Stimulated activated naive CD4-positive, alpha-beta T cell (primary cell): ENCODE results near the gene MAPK8IP1.
"Not testable (repeated sequence)": the region's sequence is repeated elsewhere in the genome, so short reads cannot be mapped to it uniquely, and the experiment has no call there.

Experiments
- DNase-seq, 6 experiments: peaks; one replicate each; lab custom pipeline; 2025; lab: John Stamatoyannopoulos, UW

The MAPK8IP1 gene

DNA sequence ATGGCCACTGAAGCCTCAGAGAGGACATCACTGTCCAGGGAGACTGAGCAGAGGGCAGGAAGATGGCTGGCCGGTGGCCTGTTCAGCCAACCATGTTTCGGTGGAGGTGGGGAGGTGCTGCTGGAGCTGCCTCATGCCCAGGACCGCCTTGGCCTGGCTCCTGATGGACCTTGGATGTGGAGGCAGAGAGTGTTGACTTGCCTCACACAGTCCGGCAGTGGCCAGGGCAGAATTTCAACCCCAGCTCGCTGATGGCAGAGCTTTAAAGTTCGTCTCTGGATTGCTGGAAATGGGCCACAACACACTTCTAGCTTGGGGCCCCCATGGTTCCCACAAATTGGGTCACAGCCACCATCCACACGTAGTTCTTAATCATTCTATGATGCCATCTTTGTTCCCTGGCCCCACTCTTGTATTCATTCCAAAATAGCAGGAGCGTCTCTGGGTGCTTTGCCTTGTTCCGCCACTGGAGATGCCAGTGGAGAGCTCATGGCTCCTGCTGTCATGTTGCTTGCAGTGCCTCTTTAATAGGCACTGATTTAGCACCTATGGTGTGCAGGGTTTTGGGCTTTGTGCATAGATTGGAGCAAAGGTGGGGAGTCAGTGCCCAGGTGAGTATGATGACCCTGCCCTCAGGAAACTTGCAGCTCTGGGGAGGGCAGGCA is 5.6 kb downstream of the MAPK8IP1 start:
- DNase-seq: no peak

- no peak for DNase-seq
Observed at GRCh38 chr11:45892856-45893255, 7.4 kb downstream of the MAPK8IP1 start.

DNA sequence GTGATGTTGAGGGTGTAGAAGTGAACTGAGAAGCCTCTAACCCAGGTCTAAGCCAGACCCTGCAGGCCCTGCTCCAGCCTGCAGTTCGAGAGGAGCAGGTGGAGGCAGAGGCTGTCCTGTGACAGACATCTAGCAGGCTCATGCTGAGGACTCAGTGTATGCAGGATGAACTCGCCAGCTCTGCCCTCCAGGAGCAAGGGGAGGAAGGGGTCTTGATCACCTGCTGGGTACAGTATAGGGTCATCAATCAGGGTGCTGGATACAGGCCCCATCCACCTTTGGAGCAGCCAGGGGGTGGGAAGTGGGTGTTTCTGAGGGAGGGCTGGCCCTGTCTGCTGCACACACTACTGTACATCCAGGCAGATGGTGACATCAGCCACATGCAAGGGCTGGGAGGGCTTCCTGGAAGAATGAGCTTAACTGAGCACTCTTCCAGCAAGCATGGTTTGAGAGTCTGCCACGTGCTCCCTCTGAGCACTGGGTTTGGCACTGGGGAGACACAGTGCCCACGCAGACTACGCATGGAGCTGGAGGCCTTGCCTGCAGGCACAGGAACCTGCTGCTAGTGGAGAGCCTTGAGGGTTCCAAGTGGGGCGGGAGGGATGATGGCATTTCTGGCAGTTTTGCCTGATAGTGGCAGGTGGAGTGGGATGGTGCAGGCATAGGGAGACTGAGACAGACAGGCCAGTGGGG is 9.2 kb downstream of the MAPK8IP1 start:
- no peak for DNase-seq

DNA sequence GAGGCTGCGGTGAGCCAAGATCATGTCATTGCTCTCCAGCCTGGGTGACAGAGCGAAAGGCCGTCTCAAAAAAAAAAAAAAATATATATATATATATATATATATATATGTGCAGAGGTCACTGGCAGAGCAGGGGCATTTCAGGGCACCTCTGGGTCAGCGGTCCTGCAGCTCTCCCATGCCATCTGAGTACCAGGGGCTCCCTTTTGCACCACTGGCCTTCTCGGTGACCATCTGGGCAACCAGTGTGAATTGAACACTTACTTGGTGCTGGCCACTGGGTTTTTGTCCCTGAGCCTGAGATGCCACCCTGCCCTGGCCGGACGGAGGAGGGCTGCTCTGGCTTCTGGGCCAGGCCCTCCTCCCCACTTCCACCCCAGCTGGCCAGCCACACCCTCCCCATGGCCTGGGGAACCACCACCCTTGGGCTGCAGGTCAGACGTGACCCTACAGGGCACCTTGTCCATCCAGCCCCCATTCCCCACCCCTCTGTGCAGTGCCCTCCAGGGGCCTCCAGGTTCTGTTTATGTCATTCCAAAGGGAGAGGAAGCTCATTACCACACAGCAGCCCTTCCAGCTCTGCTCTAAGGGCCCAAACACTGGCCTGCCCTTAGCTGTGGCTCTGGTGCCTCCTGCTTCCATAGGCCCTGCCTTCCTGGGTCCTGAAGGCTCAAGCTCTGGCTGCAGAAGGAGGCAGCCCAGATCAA is 10.3 kb downstream of the MAPK8IP1 start:
- DNase-seq: no peak

DNA sequence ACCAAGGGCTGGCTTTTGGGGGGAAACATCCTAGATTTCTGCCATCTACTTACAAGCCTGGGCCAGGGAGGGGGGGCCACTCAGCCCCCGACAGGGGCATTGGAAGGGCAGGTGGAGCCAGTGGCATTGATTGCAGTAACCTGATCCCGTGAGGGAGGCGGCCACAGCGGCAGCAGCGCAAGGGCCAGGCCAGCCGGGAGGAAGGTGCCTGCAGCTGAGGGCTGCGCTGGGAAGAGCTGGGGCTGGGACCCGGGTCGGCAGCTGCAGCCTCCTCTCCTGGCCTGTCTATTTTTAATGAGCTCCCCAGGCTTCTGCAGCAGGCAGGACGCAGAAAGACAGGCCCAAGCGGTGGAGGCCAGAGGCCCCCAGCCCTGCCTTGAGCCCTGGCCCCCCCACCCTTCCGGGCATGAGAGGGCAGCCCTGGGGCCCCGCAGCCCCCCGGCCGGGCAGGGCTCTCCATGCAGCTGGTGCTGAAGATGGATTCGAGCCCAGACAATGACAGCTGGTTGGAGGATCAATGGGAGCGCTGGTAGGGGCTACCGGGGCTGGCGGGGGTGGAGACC is 11.1 kb downstream of the MAPK8IP1 start:
- DNase-seq: no peak

- DNase-seq: no peak
Observed at GRCh38 chr11:45897556-45897955, 12.1 kb downstream of the MAPK8IP1 start.

- DNase-seq: no peak
Observed at GRCh38 chr11:45899086-45899447, 13.6 kb downstream of the MAPK8IP1 start.

GRCh38 chr11:45899448-45900174 is 14.2 kb downstream of the MAPK8IP1 start:
- DNase-seq: peak in 5 of 6 experiments; percentile 21 to 44 (median 27)

- DNase-seq: not testable (repeated sequence)
Observed at GRCh38 chr11:45900175-45900800, 14.8 kb downstream of the MAPK8IP1 start.

GRCh38 chr11:45900916-45901617 is 15.6 kb downstream of the MAPK8IP1 start:
- no peak for DNase-seq

GRCh38 chr11:45901626-45902025 is 16.2 kb downstream of the MAPK8IP1 start:
- no peak for DNase-seq

- no peak for DNase-seq
Observed at GRCh38 chr11:45902452-45903380, 17.3 kb downstream of the MAPK8IP1 start.

- DNase-seq: no peak
Observed at GRCh38 chr11:45904309-45904915, 19.0 kb downstream of the MAPK8IP1 start.

- no peak for DNase-seq
Observed at GRCh38 chr11:45905095-45905494, 19.6 kb downstream of the MAPK8IP1 start.

- DNase-seq: not testable (repeated sequence)
Observed at GRCh38 chr11:45905576-45905975, 20.1 kb downstream of the MAPK8IP1 start.

DNA sequence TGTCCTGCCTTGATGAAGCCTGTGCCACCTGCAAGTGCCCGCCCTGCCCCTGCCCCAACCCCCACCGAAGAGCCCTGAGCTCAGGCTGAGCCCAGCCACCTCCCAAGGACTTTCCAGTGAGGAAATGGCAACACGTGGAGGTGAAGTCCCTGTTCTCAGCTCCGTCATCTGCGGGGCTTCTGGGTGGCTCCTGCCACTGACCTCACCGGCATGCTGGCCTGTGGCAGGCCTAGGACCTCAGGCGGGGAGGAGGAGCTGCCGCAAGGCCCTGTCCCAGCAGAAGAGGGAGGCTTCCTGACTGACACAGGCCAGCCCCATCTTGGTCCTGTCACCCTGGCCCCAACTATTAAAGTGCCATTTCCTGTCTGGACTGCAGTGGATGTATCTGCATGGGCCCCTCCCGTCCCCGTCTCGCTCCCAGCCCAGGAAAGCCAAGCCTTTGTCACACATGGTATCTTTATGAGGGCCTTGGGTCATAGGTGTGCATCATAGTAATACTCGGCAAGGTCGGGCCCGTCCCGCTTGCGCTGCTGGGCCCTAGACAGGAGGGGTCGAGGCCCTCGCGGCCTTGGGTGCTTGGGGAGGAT is 20.7 kb downstream of the MAPK8IP1 start:
- no peak for DNase-seq

DNA sequence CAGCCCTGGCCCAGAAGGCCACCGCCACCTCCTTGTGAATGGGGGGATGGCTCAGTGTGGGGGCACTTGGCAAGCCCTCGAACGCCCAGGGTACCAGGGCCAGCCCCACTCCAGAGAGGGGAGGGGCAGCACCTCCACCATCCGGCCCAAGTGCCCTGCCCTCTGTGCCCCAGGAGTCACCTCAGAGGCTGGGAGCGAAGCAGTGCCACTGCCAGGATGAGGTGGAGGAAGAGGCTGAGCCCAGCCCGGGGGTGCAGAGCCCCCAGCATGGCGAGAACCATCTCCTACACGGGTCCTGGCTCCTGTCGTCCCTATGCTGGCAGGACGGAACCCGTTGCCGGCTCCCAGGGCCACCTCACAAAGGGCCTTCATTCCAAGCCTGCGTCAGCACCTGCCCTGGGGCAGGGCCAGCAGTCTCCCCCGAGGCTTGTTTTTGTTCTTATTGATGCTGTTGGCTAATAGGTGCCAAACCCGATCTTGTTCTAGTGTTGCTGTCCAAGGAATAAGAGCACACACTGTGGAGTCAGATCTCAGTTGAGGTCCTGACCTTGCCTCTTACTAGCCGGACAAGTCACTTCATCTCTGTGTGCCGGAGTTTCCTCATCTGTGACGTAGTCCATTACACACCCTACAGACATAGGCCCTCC is 21.6 kb downstream of the MAPK8IP1 start, which contains the start of gene FREY1:
Gene FREY1, minus strand, starts transcription at position 307 of the 647 bp plus-strand sequence. Its CDS starts 26 bp downstream, at position 281.
- no peak for DNase-seq

DNA sequence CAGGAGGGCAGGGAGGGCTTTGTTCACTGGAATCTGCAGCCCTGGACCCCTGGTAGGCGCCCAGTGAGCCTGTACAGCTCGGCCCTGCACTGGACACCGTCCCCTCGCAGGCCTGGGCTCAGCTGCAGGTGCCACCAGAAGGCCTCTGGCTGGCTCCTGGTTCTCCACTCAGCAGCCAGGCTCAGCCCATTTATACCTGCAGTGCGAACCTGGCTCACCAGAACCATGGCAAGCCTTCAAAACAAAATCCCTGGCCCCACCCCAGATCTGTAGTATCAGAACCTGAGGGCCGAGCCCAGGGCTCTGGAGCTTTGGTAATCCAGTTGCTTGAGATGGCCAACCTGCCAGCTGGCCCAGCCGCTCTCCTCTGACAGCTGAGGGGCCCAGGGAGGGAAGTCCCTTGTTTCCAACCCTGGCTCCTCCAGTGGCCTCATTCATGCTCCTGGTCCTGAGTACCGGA is 22.5 kb downstream of the MAPK8IP1 start:
- no peak for DNase-seq
